ENCODE measurements around the gene ADGRL4.

Gene ADGRL4

DNA sequence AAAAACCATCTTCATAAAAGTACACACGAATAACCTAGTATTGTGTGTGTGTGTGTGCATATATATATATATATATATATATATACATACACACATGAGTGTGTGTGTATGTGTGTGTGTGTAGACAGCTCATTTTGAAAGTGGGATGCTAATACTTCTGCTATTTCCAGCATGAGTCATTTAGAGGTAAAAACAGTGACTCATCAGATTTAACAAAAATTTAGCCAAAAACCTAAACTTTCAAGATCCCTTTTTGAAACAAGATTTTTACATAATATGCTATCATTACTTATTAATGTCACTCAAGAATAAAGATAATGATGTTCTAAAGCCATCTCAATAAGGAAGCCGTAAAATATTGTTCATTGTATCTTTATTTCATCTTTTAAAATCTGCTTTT is 35.6 kb upstream of the ADGRL4 start:
- in situ Hi-C loops (cut with HindIII; ENCODE audit: low sequenced_read_pairs) = no loop called here
- no peak overlapping the region for H3K4me3 ChIP-seq (ENCODE audit: low read depth, low read length)
- DNase-seq (ENCODE audit: low read depth, low spot score) = peak; percentile 62
- TF ChIP-seq, protein P1, sequence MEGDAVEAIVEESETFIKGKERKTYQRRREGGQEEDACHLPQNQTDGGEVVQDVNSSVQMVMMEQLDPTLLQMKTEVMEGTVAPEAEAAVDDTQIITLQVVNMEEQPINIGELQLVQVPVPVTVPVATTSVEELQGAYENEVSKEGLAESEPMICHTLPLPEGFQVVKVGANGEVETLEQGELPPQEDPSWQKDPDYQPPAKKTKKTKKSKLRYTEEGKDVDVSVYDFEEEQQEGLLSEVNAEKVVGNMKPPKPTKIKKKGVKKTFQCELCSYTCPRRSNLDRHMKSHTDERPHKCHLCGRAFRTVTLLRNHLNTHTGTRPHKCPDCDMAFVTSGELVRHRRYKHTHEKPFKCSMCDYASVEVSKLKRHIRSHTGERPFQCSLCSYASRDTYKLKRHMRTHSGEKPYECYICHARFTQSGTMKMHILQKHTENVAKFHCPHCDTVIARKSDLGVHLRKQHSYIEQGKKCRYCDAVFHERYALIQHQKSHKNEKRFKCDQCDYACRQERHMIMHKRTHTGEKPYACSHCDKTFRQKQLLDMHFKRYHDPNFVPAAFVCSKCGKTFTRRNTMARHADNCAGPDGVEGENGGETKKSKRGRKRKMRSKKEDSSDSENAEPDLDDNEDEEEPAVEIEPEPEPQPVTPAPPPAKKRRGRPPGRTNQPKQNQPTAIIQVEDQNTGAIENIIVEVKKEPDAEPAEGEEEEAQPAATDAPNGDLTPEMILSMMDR (IDR thresholded peaks at IDR 0.05; ENCODE audit: low read depth, low read length) = no peak

DNA sequence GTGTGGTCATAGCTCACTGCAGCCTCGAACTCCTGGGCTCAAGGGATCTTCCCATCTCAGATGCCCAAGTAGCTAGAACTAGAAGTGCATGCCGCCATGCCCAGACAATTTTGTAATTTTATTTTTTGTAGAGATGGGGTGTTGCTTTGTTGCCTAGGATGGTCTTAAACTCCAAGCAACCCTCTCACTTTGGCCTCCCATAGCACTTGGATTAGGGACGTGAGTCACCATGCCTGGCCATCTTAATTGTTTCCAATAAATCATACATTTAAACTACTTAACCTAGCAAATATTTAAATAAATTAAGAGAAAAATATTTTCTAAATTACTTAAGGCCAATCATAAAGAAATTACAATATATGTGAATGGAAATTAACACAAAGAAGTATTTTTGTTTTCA is 35.1 kb upstream of the ADGRL4 start:
- DNase-seq (ENCODE audit: low read depth, low spot score) = no peak
- TF ChIP-seq, protein P1 (IDR thresholded peaks at IDR 0.05; ENCODE audit: low read depth, low read length) = no peak
- no peak overlapping the region for H3K4me3 ChIP-seq (ENCODE audit: low read depth, low read length)
- in situ Hi-C loops (cut with HindIII; ENCODE audit: low sequenced_read_pairs) = no loop called here

DNA sequence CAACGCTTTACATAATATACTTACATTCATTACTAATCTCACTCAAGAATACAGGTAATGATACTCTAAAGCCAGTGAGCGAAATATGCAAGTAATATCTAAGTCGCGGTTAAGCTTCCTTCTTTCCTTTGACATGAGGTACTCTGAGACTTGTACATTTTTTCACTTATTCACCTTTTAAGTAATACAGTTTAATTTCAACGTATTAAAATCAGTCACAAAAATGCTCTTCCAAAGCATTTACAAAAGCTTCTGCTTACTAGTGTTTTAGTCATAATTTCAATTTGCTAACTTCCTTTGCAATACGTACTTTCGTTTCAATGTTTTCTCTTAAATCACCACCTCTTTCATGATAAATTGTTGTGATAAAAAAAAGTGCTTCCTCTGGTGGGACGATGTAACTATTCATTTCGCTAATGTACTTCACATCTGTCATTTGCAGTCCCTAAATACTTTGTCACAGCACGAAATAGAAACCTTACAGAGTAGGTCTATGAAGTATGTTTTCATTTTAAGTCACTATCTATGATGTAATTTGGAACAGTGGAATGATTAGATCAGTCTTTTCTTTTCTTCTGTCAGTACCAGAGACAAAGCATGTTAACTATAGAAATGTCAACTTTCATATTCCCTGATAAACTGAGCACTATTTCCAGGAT is 34.0 kb upstream of the ADGRL4 start:
- TF ChIP-seq, protein P1 (IDR thresholded peaks at IDR 0.05; ENCODE audit: low read depth, low read length) = no peak
- peak; percentile 13 for DNase-seq (ENCODE audit: low read depth, low spot score)
- in situ Hi-C loops (cut with HindIII; ENCODE audit: low sequenced_read_pairs) = no loop called here
- H3K4me3 ChIP-seq (ENCODE audit: low read depth, low read length) = no peak overlapping the region

DNA sequence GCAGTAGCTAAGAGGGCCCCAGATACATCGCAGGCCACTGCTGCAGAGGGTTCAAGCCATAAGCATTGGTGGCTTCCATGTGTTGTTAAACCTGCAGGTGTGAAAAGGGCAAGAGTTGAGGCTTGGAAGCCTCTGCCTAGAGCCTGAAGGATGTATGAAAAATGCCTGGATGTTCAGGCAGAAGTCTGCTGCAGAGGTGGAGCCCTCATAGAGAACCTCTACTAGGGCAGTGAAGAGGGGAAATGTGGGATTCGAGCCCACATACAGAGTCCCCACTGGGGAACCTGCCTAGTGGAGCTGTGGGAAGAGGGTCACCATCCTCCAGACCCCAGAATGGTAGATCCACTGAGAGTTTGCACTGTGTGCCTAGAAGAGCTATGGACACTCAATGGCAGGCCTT is 30.6 kb upstream of the ADGRL4 start:
- TF ChIP-seq, protein P1 (IDR thresholded peaks at IDR 0.05; ENCODE audit: low read depth, low read length) = no peak
- DNase-seq (ENCODE audit: low read depth, low spot score) = no peak
- no peak overlapping the region for H3K4me3 ChIP-seq (ENCODE audit: low read depth, low read length)
- in situ Hi-C loops (cut with HindIII; ENCODE audit: low sequenced_read_pairs) = no loop called here

DNA sequence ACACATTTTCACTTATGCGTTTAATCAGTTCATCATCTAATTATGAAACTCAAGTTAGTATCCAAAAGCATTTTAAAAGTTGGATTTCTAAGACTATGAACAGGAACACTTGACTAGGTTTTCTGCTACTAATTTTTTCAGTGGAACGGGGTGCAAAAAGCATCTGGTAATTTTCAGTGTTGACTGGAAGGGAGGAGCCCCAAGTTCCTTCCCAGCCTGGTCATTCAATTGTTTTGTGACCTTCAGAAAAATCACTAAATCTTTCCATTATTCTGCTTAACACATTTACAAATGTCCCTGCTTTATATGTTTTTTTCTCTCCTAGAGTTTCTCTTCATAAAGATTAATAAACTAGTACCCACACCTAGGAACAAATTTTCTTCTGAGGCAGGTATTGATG is 6.0 kb upstream of the ADGRL4 start:
- no peak overlapping the region for H3K4me3 ChIP-seq (ENCODE audit: low read depth, low read length)
- DNase-seq (ENCODE audit: low read depth, low spot score) = no peak
- TF ChIP-seq, protein P1 (IDR thresholded peaks at IDR 0.05; ENCODE audit: low read depth, low read length) = no peak
- in situ Hi-C loops (cut with HindIII; ENCODE audit: low sequenced_read_pairs) = no loop called here

DNA sequence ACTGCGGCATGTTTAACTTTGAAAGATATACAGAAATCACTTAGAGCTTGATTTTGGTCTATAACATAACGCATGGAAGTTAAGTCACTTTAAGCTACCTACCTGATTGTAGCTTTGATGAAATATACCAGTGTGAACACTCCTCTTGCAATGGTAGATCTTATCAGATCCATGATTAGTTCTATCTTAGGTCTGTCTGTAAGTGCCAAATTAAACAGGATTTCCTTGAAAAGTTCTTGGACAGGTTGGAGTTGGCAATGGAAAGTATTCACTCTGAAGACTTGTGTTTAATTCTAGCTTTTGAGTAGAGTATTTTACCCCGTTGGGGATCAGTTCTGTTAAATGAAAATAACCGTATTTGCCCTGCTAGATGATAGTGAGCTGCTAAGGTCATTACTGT is 4.1 kb upstream of the ADGRL4 start:
- in situ Hi-C loops (cut with HindIII; ENCODE audit: low sequenced_read_pairs) = no loop called here
- TF ChIP-seq, protein P1 (IDR thresholded peaks at IDR 0.05; ENCODE audit: low read depth, low read length) = no peak
- H3K4me3 ChIP-seq (ENCODE audit: low read depth, low read length) = no peak overlapping the region
- no peak for DNase-seq (ENCODE audit: low read depth, low spot score)
